Endothelial cell of umbilical vein (primary cell): Measurements from ENCODE around the gene TCF23. TPM values are rescaled to one million over a fixed set of nuclear protein-coding genes. Genes with fewer than 3 reads are reported as not detected.

ENCODE experiments used
- BruUV-seq: library from RNA; stranded (reverse); fragments of 400-500 nt; replicated peaks from 2 replicates; lab custom pipeline; 2021; lab: Mats Ljungman, UMichigan
- CTCF ChIA-PET: fragments of 300-600, 350-600 bp; sonication (Branson Sonifier 250); formaldehyde crosslinking; loops from one replicate; lab custom pipeline; 2021; ENCODE audit warnings: antibody characterized with exemption, inconsistent platforms; lab: Charles Lee
- POLR2A ChIA-PET: fragments of 300-600, 350-600 bp; sonication (Branson Sonifier 250); formaldehyde crosslinking; loops from one replicate; lab custom pipeline; 2021; ENCODE audit warnings: antibody characterized with exemption, inconsistent platforms; lab: Charles Lee
- DNase-seq: peaks from one replicate; pipeline ENCODE4 v3.0.0-alpha.2; 2011; ENCODE audit warnings: low read depth, low spot score
- FAIRE-seq: peaks from 2 replicates; lab custom pipeline; 2011; peaks lifted over from hg19 to GRCh38; lab: Jason Lieb, UNC
- H2AFZ ChIP-seq: 2 replicates; pipeline ENCODE4 v1.6.0; 2012; ENCODE audit warnings: low read depth, low read length, control low read depth, inconsistent platforms
- H3K27ac ChIP-seq: 2 replicates; pipeline ENCODE4 v1.5.1; 2011; ENCODE audit warnings: low read depth, mild to moderate bottlenecking, control low read depth, low read length, moderate library complexity; ENCODE audit not compliant: insufficient read depth
- H3K27me3 ChIP-seq, 2 experiments: 2 replicates each; pipeline versions ENCODE4 v1.6.0 to v1.6.1; 2011; ENCODE audit warnings: low read length in 2 of 2, mixed read lengths in 1 of 2; ENCODE audit not compliant: control insufficient read depth in 2 of 2, insufficient read depth in 2 of 2
- H3K36me3 ChIP-seq, 2 experiments: 2 replicates in 1 of 2; 3 replicates in 1 of 2; pipeline ENCODE4 v1.5.1; 2011; ENCODE audit warnings: low read length in 2 of 2, mild to moderate bottlenecking in 1 of 2, moderate library complexity in 1 of 2; ENCODE audit not compliant: control insufficient read depth in 2 of 2, insufficient read depth in 2 of 2; ENCODE audit errors: extremely low read depth in 1 of 2
- H3K4me1 ChIP-seq: 3 replicates; pipeline ENCODE4 v1.5.1; 2011; ENCODE audit warnings: mild to moderate bottlenecking, low read length; ENCODE audit not compliant: control insufficient read depth, insufficient read depth; ENCODE audit errors: extremely low read depth
- H3K4me2 ChIP-seq: 2 replicates; pipeline ENCODE4 v1.6.1; 2011; ENCODE audit warnings: low read length, control low read depth, mixed read lengths; ENCODE audit not compliant: insufficient read depth
- H3K4me3 ChIP-seq, 3 experiments: fragments of 200-600 bp in 1 of 3; sonication (generic), shearing (Covaris generic) in 1 of 3; replicated peaks in 1 of 3; 2 replicates each; pipeline ENCODE4 v1.5.1; 2011 to 2016; ENCODE audit warnings: control low read depth in 3 of 3, low read length in 3 of 3, mild to moderate bottlenecking in 2 of 3, inconsistent platforms in 1 of 3, low read depth in 1 of 3, moderate library complexity in 1 of 3; ENCODE audit not compliant: insufficient read depth in 1 of 3
- H3K79me2 ChIP-seq: 2 replicates; pipeline ENCODE4 v1.6.0; 2012; ENCODE audit warnings: low read length, inconsistent platforms; ENCODE audit not compliant: control insufficient read depth, insufficient read depth
- H3K9ac ChIP-seq: replicated peaks from 2 replicates; pipeline ENCODE3; 2011; ENCODE audit warnings: low read length, control low read depth; ENCODE audit not compliant: insufficient read depth; ENCODE audit errors: extremely low read depth
- H3K9me1 ChIP-seq: replicated peaks from 3 replicates; pipeline ENCODE4 v1.6.0; 2011; ENCODE audit warnings: mild to moderate bottlenecking, low read length; ENCODE audit not compliant: control insufficient read depth, insufficient read depth; ENCODE audit errors: extremely low read depth
- H3K9me3 ChIP-seq: replicated peaks from 2 replicates; pipeline ENCODE4 v1.5.1; 2012; ENCODE audit warnings: low read length, inconsistent platforms; ENCODE audit not compliant: control insufficient read depth, insufficient read depth
- H4K20me1 ChIP-seq: replicated peaks from 2 replicates; pipeline ENCODE3; 2011; ENCODE audit warnings: mild to moderate bottlenecking, low read length; ENCODE audit not compliant: control insufficient read depth, insufficient read depth; ENCODE audit errors: extremely low read depth
- CTCF ChIP-seq, 2 donors: IDR thresholded peaks; 1 replicate in 1 of 2; 2 replicates in 1 of 2; pipeline ENCODE4 v1.5.1; 2011; ENCODE audit warnings: low read length in 2 of 2, mild to moderate bottlenecking in 2 of 2, moderate library complexity in 2 of 2, control low read depth in 1 of 2, inconsistent platforms in 1 of 2, low read depth in 1 of 2; ENCODE audit not compliant: insufficient read depth in 1 of 2; ENCODE audit errors: extremely low read depth in 1 of 2
- GATA2 ChIP-seq: IDR thresholded peaks from 2 replicates; pipeline ENCODE4 v1.7.0; 2011; ENCODE audit warnings: low read depth, mild to moderate bottlenecking, moderate library complexity, mixed read lengths, low read length; ENCODE audit not compliant: insufficient read length, insufficient read depth
- JUN ChIP-seq: IDR thresholded peaks from 2 replicates; pipeline ENCODE4 v1.6.1; 2011; ENCODE audit warnings: borderline replicate concordance, low read depth; ENCODE audit not compliant: insufficient read length, insufficient read depth
- MAX ChIP-seq: IDR thresholded peaks from 2 replicates; pipeline ENCODE4 v1.6.1; 2011; ENCODE audit not compliant: insufficient read depth, insufficient read length
- POLR2A ChIP-seq: IDR thresholded peaks from 2 replicates; pipeline ENCODE4 v1.6.1; 2012; ENCODE audit warnings: low read depth, mild to moderate bottlenecking, control low read depth, low read length
- dilution Hi-C: fragments of 300-500 bp; cut with MboI; formaldehyde crosslinking; loops from one replicate; pipeline ENCODE4 v1.15.0; 2019; ENCODE audit warnings: low sequenced_read_pairs; ENCODE audit not compliant: extremely low pct_ligation_motif_present
- intact Hi-C: fragments of 100-400 bp; cut with micrococcal nuclease; formaldehyde crosslinking; loops from one replicate; pipeline ENCODE4 v1.10.0; 2022
- polyA plus RNA-seq, 4 experiments: library from polyadenylated mRNA; depleted of rRNA in 3 of 4; stranded (reverse) in 3 of 4; unstranded in 1 of 4; fragments of >200 nt; gene quantifications; 2 replicates each; pipeline versions ENCODE4 v1.2.1 to v1.2.3, GENCODE V29; 2011 to 2012; ENCODE audit warnings: missing spikeins in 1 of 4
- total RNA-seq: library from RNA; stranded (reverse); gene quantifications from 2 replicates; pipeline ENCODE4 v1.2.3, GENCODE V29; 2021

The TCF23 gene
- total and polyA plus RNA-seq, 2 donors (not counting 3 experiments of a cell fraction or from before 2014, with no cell fraction given) = not detected

GRCh38 chr2:27145682-27146081, 3.1 kb upstream of the TCF23 start:
- Histone ChIP-seq H4K20me1 (no peaks in the 10 kb centered on the region), H3K9ac (no peak overlapping the region), H2AFZ (no peak overlapping the region), H3K4me2 (no peak overlapping the region), H3K79me2 (no peaks in the 10 kb centered on the region), H3K27ac (no peak overlapping the region), H3K36me3 (no peaks in the 10 kb centered on the region), H3K27me3 (peaks cover 5 to 16% of the 10 kb centered on the region in 2 experiments), H3K4me3 (no peak overlapping the region), H3K9me1 (no peaks in the 10 kb centered on the region), H3K4me1 (no peaks in the 10 kb centered on the region), H3K9me3 (no peaks in the 10 kb centered on the region)
- TF ChIP-seq MAX (no peak), GATA2 (no peak), JUN (no peak), POLR2A (no peak), CTCF (IDR thresholded peaks at IDR 0.05; ENCODE audit: extremely low read depth in 1 of 2, insufficient read depth in 1 of 2, low read depth in 1 of 2, low read length in 2 of 2) (no peak)
- DNase-seq (no peak), FAIRE-seq (no peak)
- no TSS peak for BruUV-seq
- POLR2A ChIA-PET = no interaction called here
- CTCF ChIA-PET = interaction anchor here (0.8 to 2.8 kb wide), 3 partner anchors 12 to 46 kb away, joined by 3 to 10 read pairs (median 7); partner anchors contain the start of gene PREB
- intact Hi-C loops = no loop called here
- dilution Hi-C loops = no loop called here

GRCh38 chr2:27147935-27148334, 869 bp upstream of the TCF23 start:
- Histone ChIP-seq H4K20me1 (no peaks in the 10 kb centered on the region), H3K9ac (no peak overlapping the region), H3K27ac (no peak overlapping the region), H2AFZ (no peak overlapping the region), H3K9me3 (no peaks in the 10 kb centered on the region), H3K9me1 (no peaks in the 10 kb centered on the region), H3K4me3 (no peak overlapping the region), H3K36me3 (no peaks in the 10 kb centered on the region), H3K4me2 (no peak overlapping the region), H3K79me2 (no peaks in the 10 kb centered on the region), H3K4me1 (no peaks in the 10 kb centered on the region), H3K27me3 (peaks cover 5 to 11% of the 10 kb centered on the region in 2 experiments)
- POLR2A ChIA-PET = interaction anchor here (0.6 kb wide), 1 partner anchor 11 kb away, joined by 9 read pairs; no protein-coding TSS in a partner anchor
- FAIRE-seq (no peak), DNase-seq (no peak)
- CTCF ChIA-PET = interaction anchor here (0.8 kb wide), 2 partner anchors 12 to 22 kb away, joined by 3 to 4 read pairs; no protein-coding TSS in a partner anchor
- no peak for TF ChIP-seq GATA2
- no TSS peak for BruUV-seq
- dilution Hi-C loops = no loop called here
- intact Hi-C loops = no loop called here
